Measurements from ENCODE around the gene CELSR2. TPM values are rescaled to one million over a fixed set of nuclear protein-coding genes. Genes with fewer than 3 reads are reported as not detected.

CELSR2 gene
- total RNA-seq, 6 experiments from 2014 or later: 1.3 to 3.3 (median 3.0) TPM

- intact Hi-C loops (cut with DNase I): no loop called here
- Histone ChIP-seq H3K4me1 (no peaks in the 10 kb centered on the region), H3K27ac (no peak overlapping the region), H3K9me3 (no peaks in the 10 kb centered on the region), H3K27me3 (no peaks in the 10 kb centered on the region), H3K4me3 (no peak overlapping the region), H3K36me3 (no peaks in the 10 kb centered on the region)
- peak in 1 of 3 donors; percentile 18 for DNase-seq
- no peak for ATAC-seq
- TF ChIP-seq POLR2A (IDR thresholded peaks at IDR 0.05) (no peak), CTCF (IDR thresholded peaks at IDR 0.05) (no peak)
- WGBS (ENCODE audit: insufficient coverage, low coverage, low lambda C conversion rate, missing lambda C conversion rate): 62% methylated on average over 4 of the region's 5 CpGs
Measured at GRCh38 chr1:109204484-109204883, 44.9 kb upstream of the CELSR2 start.

- WGBS (ENCODE audit: insufficient coverage, low coverage, low lambda C conversion rate, missing lambda C conversion rate): 49% methylated on average over 2 of the region's 2 CpGs
- no peaks in the 10 kb centered on the region for H3K27me3 ChIP-seq
- H3K4me3 ChIP-seq: no peak overlapping the region
- H3K9me3 ChIP-seq: no peaks in the 10 kb centered on the region
- TF ChIP-seq CTCF (IDR thresholded peaks at IDR 0.05) (no peak), POLR2A (IDR thresholded peaks at IDR 0.05) (no peak)
- no peak for DNase-seq
- no peaks in the 10 kb centered on the region for H3K4me1 ChIP-seq
- intact Hi-C loops (cut with DNase I): no loop called here
- ATAC-seq: no peak
- H3K36me3 ChIP-seq: no peaks in the 10 kb centered on the region
- H3K27ac ChIP-seq: no peak overlapping the region
Measured at GRCh38 chr1:109206339-109206738, 43.0 kb upstream of the CELSR2 start.

GRCh38 chr1:109207467-109208103 is 41.8 kb upstream of the CELSR2 start:
- ATAC-seq: no peak

GRCh38 chr1:109208394-109208793 is 40.9 kb upstream of the CELSR2 start:
- Histone ChIP-seq H3K36me3 (no peaks in the 10 kb centered on the region), H3K4me1 (no peaks in the 10 kb centered on the region), H3K9me3 (no peaks in the 10 kb centered on the region), H3K4me3 (no peak overlapping the region), H3K27me3 (no peaks in the 10 kb centered on the region), H3K27ac (no peak overlapping the region)
- 82% methylated on average over 7 of the region's 7 CpGs for WGBS (ENCODE audit: insufficient coverage, low coverage, low lambda C conversion rate, missing lambda C conversion rate)
- intact Hi-C loops (cut with DNase I): no loop called here
- no peak for TF ChIP-seq CTCF (IDR thresholded peaks at IDR 0.05)
- no peak for TF ChIP-seq POLR2A (IDR thresholded peaks at IDR 0.05)
- DNase-seq (peak in 1 of 3 donors; percentile 15), ATAC-seq (no peak)

More at GRCh38 chr1:109207467-109208103, 41.8 kb upstream of the CELSR2 start:
- Histone ChIP-seq H3K27me3 (no peaks in the 10 kb centered on the region), H3K4me3 (no peak overlapping the region), H3K9me3 (no peaks in the 10 kb centered on the region), H3K4me1 (no peaks in the 10 kb centered on the region), H3K27ac (no peak overlapping the region), H3K36me3 (no peaks in the 10 kb centered on the region)
- DNase-seq: peak in 1 of 3 donors; percentile 18
- intact Hi-C loops (cut with DNase I): no loop called here
- 74% methylated on average over 7 of the region's 7 CpGs for WGBS (ENCODE audit: insufficient coverage, low coverage, low lambda C conversion rate, missing lambda C conversion rate)
- TF ChIP-seq CTCF (IDR thresholded peaks at IDR 0.05) (no peak), POLR2A (IDR thresholded peaks at IDR 0.05) (no peak)

Data from right lobe of liver (tissue), 6 donors.